H9 (cell line): Measurements from ENCODE around the gene TOM1L2. TPM values are rescaled to one million over a fixed set of nuclear protein-coding genes. Genes with fewer than 3 reads are reported as not detected.

Source experiments
- DNase-seq: peaks from one replicate; pipeline ENCODE4 v3.0.0-alpha.2; 2017
- H2AFZ ChIP-seq: one replicate; pipeline ENCODE4 v1.6.1; 2013; ENCODE audit warnings: mild to moderate bottlenecking, low read length, control low read depth, moderate library complexity
- H2AK5ac ChIP-seq: 2 replicates; pipeline ENCODE4 v1.6.1; 2013; ENCODE audit warnings: low read length, control low read depth, mixed read lengths; ENCODE audit not compliant: insufficient read length
- H2BK120ac ChIP-seq: one replicate; pipeline ENCODE4 v1.6.1; 2013; ENCODE audit warnings: low read depth, mild to moderate bottlenecking, low read length, control low read depth, inconsistent platforms; ENCODE audit not compliant: poor library complexity, severe bottlenecking
- H2BK12ac ChIP-seq: 2 replicates; pipeline ENCODE4 v1.6.1; 2013; ENCODE audit warnings: low read length, control low read depth, mixed read lengths, low read depth; ENCODE audit not compliant: insufficient read length
- H2BK15ac ChIP-seq: 2 replicates; pipeline ENCODE4 v1.6.1; 2013; ENCODE audit warnings: low read depth, low read length, control low read depth
- H2BK20ac ChIP-seq: one replicate; pipeline ENCODE4 v1.6.1; 2013; ENCODE audit warnings: low read depth, mild to moderate bottlenecking, low read length, control low read depth, inconsistent platforms; ENCODE audit not compliant: poor library complexity, severe bottlenecking
- H2BK5ac ChIP-seq: 2 replicates; pipeline ENCODE4 v1.6.1; 2013; ENCODE audit warnings: low read length, control low read depth, mixed read lengths; ENCODE audit not compliant: insufficient read length
- H3K14ac ChIP-seq: 2 replicates; pipeline ENCODE4 v1.6.1; 2013; ENCODE audit warnings: low read length, control low read depth; ENCODE audit not compliant: insufficient read depth
- H3K18ac ChIP-seq: 2 replicates; pipeline ENCODE4 v1.6.1; 2013; ENCODE audit warnings: low read depth, mild to moderate bottlenecking, mixed read lengths, low read length, control low read depth; ENCODE audit not compliant: insufficient read length
- H3K23ac ChIP-seq: 2 replicates; pipeline ENCODE4 v1.6.1; 2013; ENCODE audit warnings: low read length, control low read depth, mixed read lengths, low read depth; ENCODE audit not compliant: insufficient read length
- H3K23me2 ChIP-seq: 2 replicates; pipeline ENCODE4 v1.6.1; 2013; ENCODE audit warnings: low read depth, mild to moderate bottlenecking, mixed read lengths, low read length, control low read depth; ENCODE audit not compliant: insufficient read length, poor library complexity, severe bottlenecking
- H3K27ac ChIP-seq: 2 replicates; pipeline ENCODE4 v1.5.1; 2013; ENCODE audit warnings: low read length, control low read depth, mixed read lengths, low read depth; ENCODE audit not compliant: insufficient read length
- H3K27me3 ChIP-seq: 2 replicates; pipeline ENCODE4 v1.6.1; 2013; ENCODE audit warnings: low read length, control low read depth, inconsistent platforms; ENCODE audit not compliant: insufficient read depth
- H3K4ac ChIP-seq: 2 replicates; pipeline ENCODE4 v1.6.1; 2013; ENCODE audit warnings: low read depth, mild to moderate bottlenecking, control low read depth, inconsistent platforms, low read length, moderate library complexity
- H3K4me1 ChIP-seq: 2 replicates; pipeline ENCODE4 v1.6.1; 2013; ENCODE audit warnings: low read length, control low read depth, inconsistent platforms; ENCODE audit not compliant: insufficient read depth
- H3K4me2 ChIP-seq: 2 replicates; pipeline ENCODE4 v1.6.1; 2013; ENCODE audit warnings: low read length, control low read depth, mixed read lengths; ENCODE audit not compliant: insufficient read length, insufficient read depth
- H3K56ac ChIP-seq: 2 replicates; pipeline ENCODE4 v1.6.1; 2013; ENCODE audit warnings: low read depth, mild to moderate bottlenecking, mixed read lengths, low read length, control low read depth; ENCODE audit not compliant: insufficient read length
- H3K79me1 ChIP-seq: 2 replicates; pipeline ENCODE4 v1.6.1; 2013; ENCODE audit warnings: low read depth, mild to moderate bottlenecking, moderate library complexity, low read length, control low read depth, inconsistent platforms; ENCODE audit not compliant: insufficient read depth, poor library complexity, severe bottlenecking
- H3K79me2 ChIP-seq: 2 replicates; pipeline ENCODE4 v1.6.1; 2013; ENCODE audit warnings: low read length, control low read depth, inconsistent platforms; ENCODE audit not compliant: insufficient read depth
- H3K9ac ChIP-seq: 2 replicates; pipeline ENCODE4 v1.6.1; 2013; ENCODE audit warnings: low read length, control low read depth, mixed read lengths; ENCODE audit not compliant: insufficient read length; ENCODE audit errors: extremely low read depth
- H3K9me3 ChIP-seq: one replicate; pipeline ENCODE4 v1.6.1; 2013; ENCODE audit warnings: low read depth, low read length, inconsistent platforms; ENCODE audit not compliant: control insufficient read depth
- H3T11ph ChIP-seq: one replicate; pipeline ENCODE4 v1.6.1; 2013; ENCODE audit warnings: mild to moderate bottlenecking, low read length, control low read depth, inconsistent platforms
- H4K20me1 ChIP-seq: one replicate; pipeline ENCODE4 v1.6.1; 2013; ENCODE audit not compliant: control insufficient read depth, insufficient read length, insufficient read depth
- H4K5ac ChIP-seq: 2 replicates; pipeline ENCODE4 v1.6.1; 2013; ENCODE audit warnings: low read depth, mild to moderate bottlenecking, mixed read lengths, low read length, control low read depth; ENCODE audit not compliant: insufficient read length
- H4K8ac ChIP-seq: replicated peaks from 2 replicates; pipeline ENCODE4 v1.6.1; 2013; ENCODE audit warnings: low read length, control low read depth, mixed read lengths, low read depth; ENCODE audit not compliant: insufficient read length
- H4K91ac ChIP-seq: 2 replicates; pipeline ENCODE4 v1.6.1; 2013; ENCODE audit warnings: low read depth, mild to moderate bottlenecking, moderate library complexity, mixed read lengths, low read length, control low read depth; ENCODE audit not compliant: insufficient read length
- H3K27ac Mint-ChIP-seq, 3 experiments: 2 replicates in 2 of 3; 3 replicates in 1 of 3; pipeline ENCODE4 v1.8.0; 2020 to 2021; ENCODE audit warnings: mixed read lengths in 3 of 3, mild to moderate bottlenecking in 1 of 3, moderate library complexity in 1 of 3
- H3K27me3 Mint-ChIP-seq: 2 replicates; pipeline ENCODE4 v1.8.0; 2021; ENCODE audit warnings: low read depth, mild to moderate bottlenecking, moderate library complexity, mixed read lengths
- H3K36me3 Mint-ChIP-seq, 3 experiments: 2 replicates in 2 of 3; 3 replicates in 1 of 3; pipeline ENCODE4 v1.8.0; 2020 to 2021; ENCODE audit warnings: low read depth in 3 of 3, mixed read lengths in 3 of 3; ENCODE audit not compliant: insufficient read depth in 1 of 3
- H3K4me1 Mint-ChIP-seq, 2 experiments: 2 replicates each; pipeline ENCODE4 v1.8.0; 2020; ENCODE audit warnings: mixed read lengths in 2 of 2
- H3K4me3 Mint-ChIP-seq, 2 experiments: 2 replicates in 1 of 2; 3 replicates in 1 of 2; pipeline ENCODE4 v1.8.0; 2020 to 2021; ENCODE audit warnings: mild to moderate bottlenecking in 2 of 2, mixed read lengths in 2 of 2, moderate library complexity in 1 of 2
- H3K9me3 Mint-ChIP-seq, 2 experiments: 2 replicates in 1 of 2; 3 replicates in 1 of 2; pipeline ENCODE4 v1.8.0; 2020; ENCODE audit warnings: mild to moderate bottlenecking in 2 of 2, mixed read lengths in 2 of 2, moderate library complexity in 1 of 2
- CTCF ChIP-seq: fragments of 200-600 bp; sonication (generic); conservative IDR thresholded peaks from 3 replicates; pipeline ENCODE4 v1.8.0; 2021; ENCODE audit warnings: antibody characterized with exemption, mild to moderate bottlenecking
- WGBS: extraction: QIAGEN DNeasy Blood & Tissue Kit; methylation state at CpG from one replicate; pipeline ENCODE4 v1.1.7; 2013; ENCODE audit warnings: missing lambda C conversion rate, low lambda C conversion rate, mixed read lengths; ENCODE audit not compliant: insufficient read length; ENCODE audit errors: extremely low coverage; 5-methylcytosine and 5-hydroxymethylcytosine counted together
- total RNA-seq: library from RNA; stranded (reverse); gene quantifications from 2 replicates; pipeline ENCODE4 v1.2.1, GENCODE V29; 2021

TOM1L2 gene
- total RNA-seq, 1 experiment from 2014 or later = 4.6 TPM

GRCh38 chr17:17814162-17815061 is 157.8 kb downstream of the TOM1L2 start:
- WGBS = no CpG with 5 or more reads among the region's 20 CpGs
- Histone ChIP-seq H2BK15ac (no peak overlapping the region), H3K4ac (no peak overlapping the region), H3K9me3 (no peaks in the 10 kb centered on the region), H4K91ac (no peak overlapping the region), H4K5ac (no peak overlapping the region), H3K56ac (no peak overlapping the region), H3K9ac (no peak overlapping the region), H2BK5ac (no peak overlapping the region), H3K23ac (no peak overlapping the region), H3K4me1 (no peaks in the 10 kb centered on the region; the same call in 1 of the 2 replicates), H2AK5ac (no peak overlapping the region), H3K27me3 (no peaks in the 10 kb centered on the region; the same call in 1 of the 2 replicates), H3K14ac (no peak overlapping the region), H2BK12ac (no peak overlapping the region), H3K23me2 (peaks cover 6% of the 10 kb centered on the region), H2BK20ac (no peak overlapping the region), H3K4me2 (no peak overlapping the region), H3K18ac (no peak overlapping the region), H4K20me1 (no peaks in the 10 kb centered on the region), H2BK120ac (no peak overlapping the region), H3T11ph (no peak overlapping the region), H2AFZ (no peak overlapping the region), H3K79me2 (no peaks in the 10 kb centered on the region), H4K8ac (no peak overlapping the region), H3K79me1 (no peaks in the 10 kb centered on the region), H3K27ac (no peak overlapping the region)
- no peak for TF ChIP-seq CTCF
- Mint-ChIP-seq H3K4me1 (peaks cover 15 to 32% of the 10 kb centered on the region in 2 experiments), H3K27ac (no peak overlapping the region; a peak in 1 of 7 replicates), H3K4me3 (no peak overlapping the region), H3K36me3 (peaks cover 23 to 56% (median 48%) of the 10 kb centered on the region in 3 experiments), H3K27me3 (peaks cover 2% of the 10 kb centered on the region; the same call in 1 of the 2 replicates), H3K9me3 (no peaks in the 10 kb centered on the region)
- no peak for DNase-seq
